Stimulated activated CD8-positive, alpha-beta memory T cell treated with anti-CD3 and anti-CD28 coated beads, Interleukin-15, amount 100 ng/mL, for 4 hours (primary cell): ENCODE results near the gene LYPLAL1.

Source experiments
- DNase-seq, 2 donors: peaks; one replicate each; pipeline ENCODE4 v3.0.0-alpha.2; 2020; ENCODE audit warnings: low read depth in 2 of 2

LYPLAL1 gene

GRCh38 chr1:219173758-219174459 lies at the start of gene LYPLAL1:
TSS of gene LYPLAL1 (plus strand) at chr1:219173878. CDS start at chr1:219173891, 13 bp downstream.
- peak; percentile 69 to 80 for DNase-seq

- DNase-seq = no peak
These were observed 49.5 kb upstream of the LYPLAL1 start for GRCh38 chr1:219124163-219124562.

- no peak for DNase-seq
These were observed 48.3 kb upstream of the LYPLAL1 start for GRCh38 chr1:219125342-219125741.

- DNase-seq = no peak
These were observed 47.3 kb upstream of the LYPLAL1 start for GRCh38 chr1:219126377-219126776.

- no peak for DNase-seq
These were observed 44.7 kb upstream of the LYPLAL1 start for GRCh38 chr1:219128957-219129356.

GRCh38 chr1:219130366-219130935 lies 43.2 kb upstream of the LYPLAL1 start:
- no peak for DNase-seq

- DNase-seq = no peak
These were observed 40.7 kb upstream of the LYPLAL1 start for GRCh38 chr1:219132939-219133338.

- DNase-seq = no peak
These were observed 34.9 kb upstream of the LYPLAL1 start for GRCh38 chr1:219138747-219139146.

GRCh38 chr1:219140303-219140877 lies 33.3 kb upstream of the LYPLAL1 start:
- DNase-seq = no peak

GRCh38 chr1:219143735-219144134 lies 29.9 kb upstream of the LYPLAL1 start:
- DNase-seq = no peak

- DNase-seq = no peak
These were observed 28.9 kb upstream of the LYPLAL1 start for GRCh38 chr1:219144658-219145315.

- DNase-seq = no peak
These were observed 26.1 kb upstream of the LYPLAL1 start for GRCh38 chr1:219147571-219148019.

GRCh38 chr1:219149009-219149577 lies 24.6 kb upstream of the LYPLAL1 start:
- no peak for DNase-seq

GRCh38 chr1:219149953-219150352 lies 23.7 kb upstream of the LYPLAL1 start:
- DNase-seq = no peak

GRCh38 chr1:219150913-219151312 lies 22.8 kb upstream of the LYPLAL1 start:
- DNase-seq = no peak

- no peak for DNase-seq
These were observed 22.2 kb upstream of the LYPLAL1 start for GRCh38 chr1:219151467-219151866.

GRCh38 chr1:219152751-219153150 lies 20.9 kb upstream of the LYPLAL1 start:
- DNase-seq = no peak

GRCh38 chr1:219153723-219154122 lies 20.0 kb upstream of the LYPLAL1 start:
- DNase-seq = no peak

GRCh38 chr1:219155135-219155534 lies 18.5 kb upstream of the LYPLAL1 start:
- DNase-seq = no peak

- DNase-seq = no peak
These were observed 13.6 kb upstream of the LYPLAL1 start for GRCh38 chr1:219159946-219160645.

GRCh38 chr1:219160967-219161366 lies 12.7 kb upstream of the LYPLAL1 start:
- DNase-seq = no peak

- no peak for DNase-seq
These were observed 12.3 kb upstream of the LYPLAL1 start for GRCh38 chr1:219161371-219161770.
